KBM-7 (cell line): ENCODE results near the gene VPS13D.
"Not testable (repeated sequence)": the region's sequence is repeated elsewhere in the genome, so short reads cannot be mapped to it uniquely, and the experiment has no call there.

Experiments used
- DNase-seq: peaks from one replicate; pipeline ENCODE4 v3.0.0-alpha.2; 2015
- in situ Hi-C: fragments of 300-500 bp; cut with MboI; formaldehyde crosslinking; loops from 2 replicates; pipeline ENCODE4 v1.14.3; 2020; ENCODE audit warnings: low sequenced_read_pairs, low pct_unique_long_range_greater_than_20kb, mixed read lengths

The VPS13D gene

GRCh38 chr1:12529640-12530174 lies 299.9 kb downstream of the VPS13D start:
- in situ Hi-C loops: no loop called here
- DNase-seq: no peak

DNA sequence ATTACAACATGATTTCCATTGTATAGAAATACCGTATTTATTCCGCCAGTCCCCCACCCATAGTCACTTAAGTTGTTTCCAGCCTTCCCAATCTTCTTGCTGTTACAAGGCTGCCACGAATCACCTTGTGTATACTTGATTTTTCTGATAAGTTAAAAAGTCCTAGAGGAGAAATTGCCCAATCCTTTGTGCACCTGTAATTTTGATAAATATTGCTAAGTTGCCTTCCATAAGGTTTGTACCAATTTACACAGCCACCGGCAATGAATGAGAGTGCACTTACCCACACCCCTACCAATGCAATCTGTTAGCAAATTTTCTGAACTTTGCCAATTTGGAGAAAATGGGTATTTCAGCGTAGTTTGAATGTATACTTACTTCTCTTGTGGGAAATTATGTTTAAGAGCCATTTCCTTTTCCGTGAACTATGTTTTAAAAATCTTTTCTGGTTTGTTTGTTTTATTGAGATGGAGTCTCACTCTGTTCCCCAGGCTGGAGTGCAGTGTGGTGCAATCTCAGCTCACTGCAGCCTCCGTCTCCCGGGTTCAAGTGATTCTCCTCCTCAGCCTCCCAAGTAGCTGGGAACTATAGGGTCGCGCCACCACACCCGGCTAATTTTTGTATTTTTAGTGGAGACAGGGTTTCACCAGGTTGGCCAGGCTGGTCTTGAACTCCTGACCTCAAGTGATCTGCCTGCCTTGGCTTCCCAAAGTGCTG lies 300.8 kb downstream of the VPS13D start:
- in situ Hi-C loops: no loop called here

DNA sequence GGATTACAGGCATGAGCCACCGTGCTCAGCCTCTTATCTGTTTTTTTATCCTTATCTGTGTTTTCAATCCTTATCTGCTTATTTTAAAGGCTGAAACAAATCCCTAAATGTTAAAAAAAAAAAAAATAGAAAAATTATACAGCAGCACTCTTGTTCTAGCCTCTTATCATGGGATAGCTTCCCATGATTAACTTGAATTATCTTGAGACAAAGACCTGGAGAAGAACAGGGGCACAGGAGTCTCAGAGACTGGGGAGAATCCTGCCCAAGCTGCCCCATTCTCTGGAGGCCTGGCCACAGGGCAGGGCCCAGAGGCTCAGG lies 301.3 kb downstream of the VPS13D start:
- in situ Hi-C loops: no loop called here
- no peak for DNase-seq

More for the DNA sequence above, 300.8 kb downstream of the VPS13D start:
- no peak for DNase-seq

- no peak for DNase-seq
- in situ Hi-C loops: no loop called here
Observed at GRCh38 chr1:12532405-12533315, 302.8 kb downstream of the VPS13D start.

- no peak for DNase-seq
- in situ Hi-C loops: no loop called here
Observed at GRCh38 chr1:12536023-12536639, 306.3 kb downstream of the VPS13D start.

DNA sequence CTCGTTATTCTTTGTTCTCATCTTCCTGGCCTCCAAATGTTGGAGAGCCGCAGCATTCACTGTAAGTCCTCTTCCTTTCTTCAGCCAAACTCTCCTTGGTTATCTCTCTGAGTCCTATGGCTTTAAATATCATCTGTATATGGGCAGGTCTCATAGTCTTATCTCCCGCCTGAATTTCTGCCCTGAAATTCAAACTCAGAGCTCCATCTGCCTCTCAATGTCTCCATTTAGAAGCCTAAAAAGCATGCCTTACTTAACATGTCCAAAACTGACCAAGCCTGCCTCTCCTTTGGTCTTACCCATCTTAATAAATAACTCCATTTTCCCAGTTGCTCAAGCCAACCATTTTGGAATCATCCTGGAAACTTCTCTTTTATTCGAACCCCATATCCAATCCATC lies 307.5 kb downstream of the VPS13D start:
- in situ Hi-C loops: no loop called here
- DNase-seq: no peak

DNA sequence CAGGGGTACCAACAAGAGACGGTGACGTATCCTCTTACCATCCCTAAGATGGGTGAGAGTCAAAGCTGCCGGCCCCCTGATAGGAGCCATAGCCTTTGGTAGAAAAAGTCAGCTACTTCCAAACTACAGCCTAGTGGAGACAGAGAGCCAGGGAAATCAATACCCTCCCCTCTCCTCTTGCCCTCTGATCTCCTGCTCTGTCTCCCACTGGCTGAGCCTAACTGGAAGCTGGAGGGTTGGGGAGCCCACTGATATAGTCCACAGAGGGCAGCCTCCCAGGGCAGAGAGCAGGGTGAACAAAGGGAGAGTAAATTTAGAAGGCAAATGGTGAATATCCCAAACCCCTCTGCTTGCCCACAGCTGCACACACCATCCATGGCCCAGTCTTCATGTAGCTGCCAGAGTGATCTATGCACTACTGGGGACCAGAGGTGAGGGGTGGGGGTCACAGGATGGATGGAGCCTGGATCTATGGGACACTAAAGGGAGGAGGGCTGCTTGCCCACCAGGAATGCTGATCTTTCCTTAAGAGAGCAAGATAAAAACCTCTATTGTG lies 308.2 kb downstream of the VPS13D start:
- DNase-seq: no peak
- in situ Hi-C loops: no loop called here

- in situ Hi-C loops, DNase-seq: not testable (repeated sequence)
Observed at GRCh38 chr1:12538536-12538935, 308.7 kb downstream of the VPS13D start.

GRCh38 chr1:12539320-12539704 lies 309.5 kb downstream of the VPS13D start:
- in situ Hi-C loops: no loop called here

GRCh38 chr1:12539705-12540579 lies 310.1 kb downstream of the VPS13D start:
- in situ Hi-C loops: no loop called here
- DNase-seq: no peak

More at GRCh38 chr1:12539320-12539704, 309.5 kb downstream of the VPS13D start:
- no peak for DNase-seq

GRCh38 chr1:12540580-12541273 lies 310.9 kb downstream of the VPS13D start:
- DNase-seq: no peak
- in situ Hi-C loops: no loop called here

DNA sequence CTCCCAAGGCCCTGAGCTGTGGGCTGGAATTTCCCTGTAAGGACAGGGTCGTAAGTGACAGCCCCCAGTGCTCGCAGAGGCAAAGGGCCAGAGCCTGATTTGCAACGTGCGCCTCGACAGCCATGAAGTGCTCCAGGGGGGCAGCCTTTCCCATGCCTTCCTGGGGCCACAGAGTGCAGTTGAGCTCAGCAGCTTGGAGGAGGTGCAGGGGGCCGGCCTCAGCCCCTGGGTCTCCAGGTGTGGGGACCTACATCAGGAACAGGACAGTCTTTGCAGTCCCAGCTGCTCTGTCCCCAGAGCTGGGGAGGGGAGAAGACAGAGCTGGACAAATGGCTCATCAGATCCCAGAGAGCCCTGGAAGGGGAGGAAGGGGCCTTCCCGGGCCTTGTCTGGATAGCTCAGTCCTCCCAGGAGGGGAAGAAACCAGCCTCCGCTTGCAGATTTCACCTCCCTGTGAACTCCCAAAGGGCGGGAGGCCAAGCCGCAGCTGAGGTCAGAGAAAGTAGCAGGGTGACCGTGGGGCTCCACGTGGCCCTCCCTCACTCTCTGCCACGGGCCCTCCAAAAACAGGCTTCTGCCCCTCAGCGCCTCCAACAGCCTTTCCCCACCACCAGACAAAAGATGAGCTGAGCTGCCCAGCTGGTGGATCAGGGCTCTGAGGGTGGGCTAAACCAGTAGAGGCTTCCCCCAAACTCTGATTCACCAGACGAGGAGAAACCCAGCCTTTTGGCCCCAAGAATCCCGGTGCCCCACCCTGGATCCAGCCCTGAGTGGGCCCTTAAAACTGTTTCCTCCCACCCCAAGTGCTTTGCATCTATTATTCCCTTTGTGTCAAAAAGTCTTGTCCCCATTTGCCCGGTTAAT lies 311.7 kb downstream of the VPS13D start:
- DNase-seq: no peak
- in situ Hi-C loops: no loop called here

DNA sequence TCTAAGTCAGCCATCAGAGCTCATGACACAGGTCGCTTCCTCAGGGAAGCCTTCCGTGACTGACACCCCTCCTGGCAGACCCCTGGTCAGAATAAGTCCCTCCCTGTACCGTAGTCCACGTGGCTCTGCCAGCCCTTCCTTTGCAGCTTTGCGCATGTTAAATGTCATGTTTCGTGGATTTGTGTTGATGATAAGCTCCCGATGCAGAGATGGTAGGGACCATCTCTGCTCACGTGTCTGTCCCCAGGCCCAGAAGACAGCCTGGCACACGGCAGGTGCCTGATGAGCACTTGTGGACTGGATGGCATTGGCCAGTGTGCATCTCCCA lies 312.3 kb downstream of the VPS13D start:
- no peak for DNase-seq
- in situ Hi-C loops: no loop called here

DNA sequence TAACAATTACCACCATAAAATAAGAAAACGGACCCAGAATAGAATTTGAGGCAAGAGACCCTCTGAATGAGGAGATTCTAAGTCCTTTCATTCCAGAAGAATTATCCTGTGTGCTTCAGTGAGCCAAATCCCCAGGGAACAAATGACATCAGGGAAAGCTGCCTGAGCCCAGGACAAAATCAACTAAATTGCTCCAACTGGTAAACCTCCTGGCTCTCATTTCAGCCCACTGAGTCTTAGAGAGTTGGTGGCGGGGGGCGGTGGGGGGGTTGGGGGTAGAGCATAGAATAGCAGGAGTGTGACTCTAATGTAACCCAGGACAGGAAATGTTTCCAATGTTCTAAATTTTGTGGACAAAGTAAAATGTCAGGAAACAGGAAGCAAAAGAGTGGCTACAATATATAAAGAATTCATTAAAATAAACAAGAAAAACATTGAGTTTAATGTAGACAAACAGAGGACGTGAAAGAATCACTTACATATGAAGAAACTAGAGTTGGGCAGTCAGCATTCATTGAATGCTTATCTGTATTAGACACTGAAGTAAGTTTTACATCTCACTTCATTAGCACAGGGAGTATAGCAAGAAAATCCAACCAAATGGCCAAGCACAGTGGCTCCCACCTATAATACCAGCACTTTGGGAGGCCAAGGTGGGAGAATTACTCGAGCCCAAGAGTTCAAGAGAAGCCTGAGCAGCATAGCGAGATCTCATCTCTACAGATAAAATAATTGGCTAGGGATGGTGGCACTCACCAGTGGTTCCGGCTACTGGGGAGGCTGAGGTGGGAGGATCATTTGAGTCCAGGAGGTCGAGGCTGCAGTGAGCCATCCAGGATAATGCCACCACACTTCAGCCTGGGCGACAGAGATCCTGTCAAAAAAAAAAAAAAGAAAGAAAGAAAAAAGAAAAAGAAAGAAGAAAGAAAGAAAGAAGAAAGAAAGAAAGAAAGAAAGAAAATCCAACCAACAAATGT lies 313.1 kb downstream of the VPS13D start:
- in situ Hi-C loops: no loop called here
- DNase-seq: no peak

GRCh38 chr1:12543740-12544154 lies 313.9 kb downstream of the VPS13D start:
- in situ Hi-C loops: no loop called here
- DNase-seq: no peak

- in situ Hi-C loops: no loop called here
- no peak for DNase-seq
Observed at GRCh38 chr1:12544357-12544756, 314.5 kb downstream of the VPS13D start.
